Measurements from ENCODE around the gene MRPL11. TPM values are rescaled to one million over a fixed set of nuclear protein-coding genes. Genes with fewer than 3 reads are reported as not detected.

Gene MRPL11
- polyA plus RNA-seq, 3 donors, result 14.7 to 64.6 (median 59.6) TPM

DNA sequence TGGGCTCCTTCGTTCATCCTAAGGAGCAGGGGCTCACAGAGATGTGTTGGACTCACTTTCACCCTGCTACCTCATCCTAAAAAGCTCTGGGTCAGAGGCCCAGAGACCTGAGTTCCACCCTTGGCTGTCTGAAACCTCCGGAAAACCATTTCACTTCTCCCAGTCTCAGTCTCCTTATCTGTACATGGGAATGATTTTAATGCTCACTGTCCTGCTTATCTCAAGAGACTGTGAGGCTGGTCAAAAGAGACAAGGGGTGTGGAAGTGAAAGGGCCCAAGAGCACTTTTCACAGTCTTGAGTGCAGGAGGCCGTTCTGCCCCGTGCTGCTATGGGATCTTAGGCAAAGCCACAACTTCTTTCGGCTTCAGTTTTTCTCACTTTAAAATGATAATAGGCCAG, 31.0 kb downstream of the MRPL11 start:
- 82% methylated on average over 2 of the region's 5 CpGs for WGBS (ENCODE audit: insufficient coverage)
- Histone ChIP-seq H2AFZ (ENCODE audit: insufficient read depth, low read depth, low read length, poor library complexity, severe bottlenecking) (no peak overlapping the region), H3K4me3 (replicated peaks in 1 of 3; ENCODE audit: low read depth in 2 of 3, low read length in 3 of 3) (no peak overlapping the region), H3K79me2 (ENCODE audit: insufficient read depth, low read length) (no peaks in the 10 kb centered on the region), H4K20me1 (ENCODE audit: insufficient read depth, low read length) (no peaks in the 10 kb centered on the region), H3K4me1 (ENCODE audit: control insufficient read depth in 1 of 2, insufficient read depth in 2 of 2, low read length in 2 of 2) (peaks cover 7 to 12% of the 10 kb centered on the region in 2 donors), H3K27ac (ENCODE audit: low read depth in 1 of 2, low read length in 2 of 2) (no peak overlapping the region), H3K9me3 (replicated peaks in 1 of 2; ENCODE audit: control insufficient read depth in 1 of 2, insufficient read depth in 1 of 2, low read length in 2 of 2) (no peaks in the 10 kb centered on the region), H3K4me2 (replicated peaks; ENCODE audit: extremely low read depth, low read length, poor library complexity, severe bottlenecking) (no peak overlapping the region), H3K27me3 (ENCODE audit: control insufficient read depth in 2 of 2, insufficient read depth in 2 of 2, low read length in 2 of 2) (peaks cover 3 to 14% of the 10 kb centered on the region in 2 donors), H3K36me3 (replicated peaks in 1 of 2; ENCODE audit: control insufficient read depth in 1 of 2, insufficient read depth in 2 of 2, low read length in 2 of 2) (no peaks in the 10 kb centered on the region), H3K9ac (ENCODE audit: insufficient read depth, low read length, poor library complexity, severe bottlenecking) (no peak overlapping the region)
- H3K27ac Mint-ChIP-seq, result no peak overlapping the region
- H3K4me1 Mint-ChIP-seq, result peaks cover 4% of the 10 kb centered on the region
- peaks cover 15 to 33% (median 30%) of the 10 kb centered on the region in 3 donors for H3K27me3 Mint-ChIP-seq (ENCODE audit: low read depth in 3 of 3)
- TF ChIP-seq, protein P1, sequence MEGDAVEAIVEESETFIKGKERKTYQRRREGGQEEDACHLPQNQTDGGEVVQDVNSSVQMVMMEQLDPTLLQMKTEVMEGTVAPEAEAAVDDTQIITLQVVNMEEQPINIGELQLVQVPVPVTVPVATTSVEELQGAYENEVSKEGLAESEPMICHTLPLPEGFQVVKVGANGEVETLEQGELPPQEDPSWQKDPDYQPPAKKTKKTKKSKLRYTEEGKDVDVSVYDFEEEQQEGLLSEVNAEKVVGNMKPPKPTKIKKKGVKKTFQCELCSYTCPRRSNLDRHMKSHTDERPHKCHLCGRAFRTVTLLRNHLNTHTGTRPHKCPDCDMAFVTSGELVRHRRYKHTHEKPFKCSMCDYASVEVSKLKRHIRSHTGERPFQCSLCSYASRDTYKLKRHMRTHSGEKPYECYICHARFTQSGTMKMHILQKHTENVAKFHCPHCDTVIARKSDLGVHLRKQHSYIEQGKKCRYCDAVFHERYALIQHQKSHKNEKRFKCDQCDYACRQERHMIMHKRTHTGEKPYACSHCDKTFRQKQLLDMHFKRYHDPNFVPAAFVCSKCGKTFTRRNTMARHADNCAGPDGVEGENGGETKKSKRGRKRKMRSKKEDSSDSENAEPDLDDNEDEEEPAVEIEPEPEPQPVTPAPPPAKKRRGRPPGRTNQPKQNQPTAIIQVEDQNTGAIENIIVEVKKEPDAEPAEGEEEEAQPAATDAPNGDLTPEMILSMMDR (IDR thresholded peaks at IDR 0.05), result no peak
- H3K9me3 Mint-ChIP-seq, result no peaks in the 10 kb centered on the region
- DNase-seq, result no peak
- intact Hi-C loops (cut with micrococcal nuclease), result loop anchor here (1.0 to 5.0 kb wide), 4 partner anchors 23 to 425 kb away; no protein-coding TSS in a partner anchor
- H3K4me3 Mint-ChIP-seq, result no peak overlapping the region
- no peaks in the 10 kb centered on the region for H3K36me3 Mint-ChIP-seq

DNA sequence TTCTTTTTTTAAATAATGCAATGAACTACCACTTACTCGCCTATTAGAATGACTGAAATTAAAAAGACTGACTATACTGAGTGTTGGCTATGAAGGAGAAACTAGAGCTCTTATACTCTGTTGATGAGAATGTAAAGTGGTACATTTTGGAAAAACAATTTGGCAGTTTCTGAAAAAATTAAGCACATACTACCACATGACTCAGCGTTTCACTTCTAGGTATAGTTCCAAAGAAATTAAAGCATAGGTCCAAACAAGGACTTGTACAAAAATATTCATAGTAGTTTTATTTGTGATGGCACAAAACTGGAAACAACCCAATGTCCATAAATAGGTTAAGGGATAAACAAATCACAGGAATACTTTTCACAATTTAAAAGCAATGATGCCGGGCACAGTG, 44.7 kb downstream of the MRPL11 start:
- Histone ChIP-seq H3K4me2 (replicated peaks; ENCODE audit: extremely low read depth, low read length, poor library complexity, severe bottlenecking) (no peak overlapping the region), H3K9ac (ENCODE audit: insufficient read depth, low read length, poor library complexity, severe bottlenecking) (no peak overlapping the region), H3K79me2 (ENCODE audit: insufficient read depth, low read length) (no peaks in the 10 kb centered on the region), H3K9me3 (replicated peaks in 1 of 2; ENCODE audit: control insufficient read depth in 1 of 2, insufficient read depth in 1 of 2, low read length in 2 of 2) (no peaks in the 10 kb centered on the region), H4K20me1 (ENCODE audit: insufficient read depth, low read length) (no peaks in the 10 kb centered on the region), H2AFZ (ENCODE audit: insufficient read depth, low read depth, low read length, poor library complexity, severe bottlenecking) (no peak overlapping the region), H3K4me3 (replicated peaks in 1 of 3; ENCODE audit: low read depth in 2 of 3, low read length in 3 of 3) (no peak overlapping the region), H3K4me1 (ENCODE audit: control insufficient read depth in 1 of 2, insufficient read depth in 2 of 2, low read length in 2 of 2) (no peaks in the 10 kb centered on the region), H3K36me3 (replicated peaks in 1 of 2; ENCODE audit: control insufficient read depth in 1 of 2, insufficient read depth in 2 of 2, low read length in 2 of 2) (no peaks in the 10 kb centered on the region), H3K27me3 (ENCODE audit: control insufficient read depth in 2 of 2, insufficient read depth in 2 of 2, low read length in 2 of 2) (no peaks in the 10 kb centered on the region), H3K27ac (ENCODE audit: low read depth in 1 of 2, low read length in 2 of 2) (no peak overlapping the region)
- H3K36me3 Mint-ChIP-seq, result no peaks in the 10 kb centered on the region
- no peak overlapping the region for H3K27ac Mint-ChIP-seq
- peaks cover 0 to 3% (median 0%) of the 10 kb centered on the region in 7 donors for H3K9me3 Mint-ChIP-seq
- no CpG with 5 or more reads among the region's 3 CpGs for WGBS (ENCODE audit: insufficient coverage)
- intact Hi-C loops (cut with micrococcal nuclease), result no loop called here
- TF ChIP-seq, protein P1 (IDR thresholded peaks at IDR 0.05), result no peak
- H3K4me1 Mint-ChIP-seq, result no peaks in the 10 kb centered on the region
- peaks cover 13 to 18% (median 13%) of the 10 kb centered on the region in 3 donors for H3K27me3 Mint-ChIP-seq (ENCODE audit: low read depth in 3 of 3)
- no peak for DNase-seq
- H3K4me3 Mint-ChIP-seq, result no peak overlapping the region

Measured in CD14-positive monocyte (primary cell).